Measurements from ENCODE around the gene G0S2. TPM values are rescaled to one million over a fixed set of nuclear protein-coding genes. Genes with fewer than 3 reads are reported as not detected.

G0S2 gene
- total and polyA plus RNA-seq, 10 of the 15 experiments (the other 5 are each of a cell fraction or from before 2014, with no cell fraction given): 0.07 to 0.51 (median 0.23) TPM

- peak; percentile 37; the same call in 1 of the 2 replicates for TF ChIP-seq PKNOX1 (IDR thresholded peaks at IDR 0.05)
- TF ChIP-seq ETV6 (conservative IDR thresholded peaks at IDR 0.05 in 1 of 2, IDR thresholded peaks at IDR 0.05 in 1 of 2; ENCODE audit: borderline replicate concordance in 1 of 2, low read depth in 1 of 2): peak in 1 of 2 experiments; percentile 66; a peak in 1 of 4 replicates
- peak; percentile 60; the same call in 1 of the 2 replicates for TF ChIP-seq JUNB (IDR thresholded peaks at IDR 0.05)
- peak; percentile 70; the same call in 1 of the 2 replicates for TF ChIP-seq MXI1 (IDR thresholded peaks at IDR 0.05; ENCODE audit: low read depth, low read length)
- TF ChIP-seq, protein P1, sequence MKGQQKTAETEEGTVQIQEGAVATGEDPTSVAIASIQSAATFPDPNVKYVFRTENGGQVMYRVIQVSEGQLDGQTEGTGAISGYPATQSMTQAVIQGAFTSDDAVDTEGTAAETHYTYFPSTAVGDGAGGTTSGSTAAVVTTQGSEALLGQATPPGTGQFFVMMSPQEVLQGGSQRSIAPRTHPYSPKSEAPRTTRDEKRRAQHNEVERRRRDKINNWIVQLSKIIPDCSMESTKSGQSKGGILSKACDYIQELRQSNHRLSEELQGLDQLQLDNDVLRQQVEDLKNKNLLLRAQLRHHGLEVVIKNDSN (IDR thresholded peaks at IDR 0.05; ENCODE audit: borderline replicate concordance, extremely low read length, insufficient read depth, low read depth, low read length): peak; percentile 64
- TF ChIP-seq CBFB (IDR thresholded peaks at IDR 0.05; ENCODE audit: low read depth): 0 out of 2 replicates have a peak, but pooled peaks have one; percentile 28
- peak; percentile 28 for TF ChIP-seq SP1 (IDR thresholded peaks at IDR 0.05; ENCODE audit: low read depth, low read length)
- TF ChIP-seq ZNF687 (IDR thresholded peaks at IDR 0.05): peak; percentile 87
- TF ChIP-seq BCL11A (IDR thresholded peaks at IDR 0.05; ENCODE audit: low read depth, low read length): peak; percentile 65
- peak; percentile 94 for TF ChIP-seq DPF2 (IDR thresholded peaks at IDR 0.05)
- peak; percentile 94 for TF ChIP-seq MTA2 (IDR thresholded peaks at IDR 0.05; ENCODE audit: low read depth)
- TF ChIP-seq E2F4 (IDR thresholded peaks at IDR 0.05; ENCODE audit: low read depth, low read length): no peak
- TF ChIP-seq RCOR1 (conservative IDR thresholded peaks at IDR 0.05; ENCODE audit: low read depth, low read length): 0 out of 2 replicates have a peak, but pooled peaks have one; percentile 40
- TF ChIP-seq, protein P2, sequence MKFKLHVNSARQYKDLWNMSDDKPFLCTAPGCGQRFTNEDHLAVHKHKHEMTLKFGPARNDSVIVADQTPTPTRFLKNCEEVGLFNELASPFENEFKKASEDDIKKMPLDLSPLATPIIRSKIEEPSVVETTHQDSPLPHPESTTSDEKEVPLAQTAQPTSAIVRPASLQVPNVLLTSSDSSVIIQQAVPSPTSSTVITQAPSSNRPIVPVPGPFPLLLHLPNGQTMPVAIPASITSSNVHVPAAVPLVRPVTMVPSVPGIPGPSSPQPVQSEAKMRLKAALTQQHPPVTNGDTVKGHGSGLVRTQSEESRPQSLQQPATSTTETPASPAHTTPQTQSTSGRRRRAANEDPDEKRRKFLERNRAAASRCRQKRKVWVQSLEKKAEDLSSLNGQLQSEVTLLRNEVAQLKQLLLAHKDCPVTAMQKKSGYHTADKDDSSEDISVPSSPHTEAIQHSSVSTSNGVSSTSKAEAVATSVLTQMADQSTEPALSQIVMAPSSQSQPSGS (IDR thresholded peaks at IDR 0.05; ENCODE audit: low read length): peak; percentile 78
- peak; percentile 91 for TF ChIP-seq IKZF1 (conservative IDR thresholded peaks at IDR 0.05)
- peak; percentile 97 for TF ChIP-seq NR2F1 (conservative IDR thresholded peaks at IDR 0.05)
- no peak for TF ChIP-seq HDAC6 (IDR thresholded peaks at IDR 0.05; ENCODE audit: unreplicated experiment)
- no peak for TF ChIP-seq FOXK2 (IDR thresholded peaks at IDR 0.05)
- no peak for TF ChIP-seq KAT2A (conservative IDR thresholded peaks at IDR 0.05; ENCODE audit: control insufficient read depth, low read depth, low read length)
These were observed 2.2 kb upstream of the G0S2 start (continued) for GRCh38 chr1:209672705-209673630.

All from GM12878 (cell line).